ENCODE results near the gene ZNF235.
"Not testable (repeated sequence)": the region's sequence is repeated elsewhere in the genome, so short reads cannot be mapped to it uniquely, and the experiment has no call there.

The ZNF235 gene

GRCh38 chr19:44255705-44256411, 49.0 kb downstream of the ZNF235 start:
- DNase-seq = no peak

GRCh38 chr19:44254496-44254895, 50.3 kb downstream of the ZNF235 start:
- no peak for DNase-seq

GRCh38 chr19:44253392-44253791, 51.4 kb downstream of the ZNF235 start:
- DNase-seq = not testable (repeated sequence)

- not testable (repeated sequence) for DNase-seq
These were observed 52.5 kb downstream of the ZNF235 start for GRCh38 chr19:44252332-44252731.

- no peak for DNase-seq
These were observed 68.4 kb downstream of the ZNF235 start for GRCh38 chr19:44236384-44236783.
